Ectodermal cell (in vitro differentiated cells): ENCODE data around the gene SYP.
A peak's percentile ranks its signal among the peaks of the same experiment; 100 is the strongest.
"Not testable (repeated sequence)": the region's sequence is repeated elsewhere in the genome, so short reads cannot be mapped to it uniquely, and the experiment has no call there.

Source experiments
- H3K27ac ChIP-seq: 2 replicates; pipeline ENCODE4 v1.7.0; 2013; ENCODE audit warnings: mild to moderate bottlenecking, low read depth, low read length; ENCODE audit not compliant: insufficient read depth, poor library complexity, severe bottlenecking
- H3K27me3 ChIP-seq: 2 replicates; pipeline ENCODE4 v1.7.0; 2013; ENCODE audit warnings: mild to moderate bottlenecking, low read length; ENCODE audit not compliant: insufficient read depth, control insufficient read depth, poor library complexity, severe bottlenecking
- H3K36me3 ChIP-seq: one replicate; pipeline ENCODE4 v1.7.0; 2013; ENCODE audit warnings: low read length; ENCODE audit not compliant: control insufficient read depth, insufficient read depth
- H3K4me1 ChIP-seq: one replicate; pipeline ENCODE4 v1.7.0; 2013; ENCODE audit warnings: low read length; ENCODE audit not compliant: control insufficient read depth, insufficient read depth
- H3K4me3 ChIP-seq: 2 replicates; pipeline ENCODE4 v1.7.0; 2013; ENCODE audit warnings: low read depth, low read length, control low read depth; ENCODE audit not compliant: insufficient read depth
- H3K9me3 ChIP-seq: 2 replicates; pipeline ENCODE4 v1.7.0; 2013; ENCODE audit warnings: mild to moderate bottlenecking, low read length, moderate library complexity; ENCODE audit not compliant: control insufficient read depth
- WGBS, 2 experiments: methylation state at CpG; one replicate each; pipeline ENCODE4 v1.1.7; 2013; ENCODE audit warnings: missing lambda C conversion rate in 2 of 2; 5-methylcytosine and 5-hydroxymethylcytosine counted together

SYP gene

DNA sequence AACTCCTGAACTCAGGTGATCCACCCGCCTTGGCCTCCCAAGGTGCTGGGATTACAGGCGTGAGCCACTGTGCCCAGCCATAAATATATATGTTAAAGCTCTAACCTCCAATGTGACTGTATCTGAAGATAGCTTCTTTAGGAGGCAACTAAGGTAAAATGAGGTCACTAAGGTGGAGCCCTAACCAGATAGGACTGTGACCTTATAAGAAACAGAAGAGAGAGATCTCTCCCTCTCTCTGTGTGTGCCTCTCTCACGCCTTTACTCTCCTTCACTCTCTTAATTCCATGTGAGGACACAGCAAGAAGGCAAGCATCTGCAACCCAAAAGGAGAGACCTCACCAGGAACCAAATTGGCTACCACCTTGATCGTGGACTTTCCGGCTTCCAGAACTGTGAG is 38.4 kb downstream of the SYP start:
- no peaks in the 10 kb centered on the region for H3K9me3 ChIP-seq
- WGBS, 2 experiments, result 85 to 91% methylated on average over 4 to 5 of the region's 5 CpGs
- H3K27ac ChIP-seq, result no peak overlapping the region
- no peak overlapping the region for H3K4me3 ChIP-seq
- H3K36me3 ChIP-seq, result no peaks in the 10 kb centered on the region
- no peaks in the 10 kb centered on the region for H3K4me1 ChIP-seq
- H3K27me3 ChIP-seq, result peaks cover 37% of the 10 kb centered on the region

DNA sequence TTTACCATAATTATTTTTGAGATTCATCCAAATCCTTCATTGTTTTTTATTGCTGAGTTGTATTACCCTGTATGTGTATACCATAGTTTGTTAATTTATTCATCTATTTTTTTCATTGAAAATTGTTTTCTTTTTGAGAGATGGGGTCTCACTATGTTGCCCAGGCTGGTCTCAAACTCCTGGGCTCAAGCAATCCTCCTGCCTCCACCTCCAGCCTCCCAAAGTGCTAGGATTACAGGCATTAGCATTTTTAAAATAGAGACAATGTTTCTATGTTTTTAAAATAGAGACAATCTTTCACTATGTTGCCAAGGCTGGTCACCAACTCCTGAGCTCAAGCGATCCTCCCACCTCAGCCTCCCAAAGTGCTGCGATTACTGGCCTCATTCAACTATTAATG is 39.1 kb downstream of the SYP start:
- no peaks in the 10 kb centered on the region for H3K4me1 ChIP-seq
- H3K27me3 ChIP-seq, result peaks cover 30% of the 10 kb centered on the region
- H3K4me3 ChIP-seq, result no peak overlapping the region
- H3K9me3 ChIP-seq, result no peaks in the 10 kb centered on the region
- no peaks in the 10 kb centered on the region for H3K36me3 ChIP-seq
- WGBS, 2 experiments, result 100% methylated on average over 1 of the region's 2 CpGs; no CpG with 5 or more reads in 1 of the 2 experiments
- H3K27ac ChIP-seq, result no peak overlapping the region

DNA sequence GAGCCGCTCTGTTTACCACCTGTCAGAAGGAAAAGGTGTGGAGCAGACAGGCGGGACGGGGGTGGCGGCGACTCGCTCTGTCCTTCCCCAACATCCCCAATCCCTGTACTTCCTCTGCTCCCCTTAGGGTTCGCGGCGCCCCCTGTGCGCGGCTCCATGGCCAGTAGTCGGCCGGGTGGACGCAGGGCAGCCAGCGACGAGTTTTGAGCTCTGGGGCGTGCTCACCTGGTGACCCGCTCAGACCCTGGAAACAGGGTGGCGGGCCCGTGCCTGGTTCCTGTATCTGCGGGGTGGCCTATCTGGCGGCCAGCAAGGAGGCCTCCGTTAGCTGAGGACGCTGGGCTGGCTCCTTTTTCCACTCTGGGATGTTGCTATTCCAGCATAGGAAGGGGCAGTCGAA is 42.8 kb downstream of the SYP start:
- Histone ChIP-seq H3K36me3 (no peaks in the 10 kb centered on the region), H3K4me1 (no peaks in the 10 kb centered on the region), H3K27me3 (peaks cover 2% of the 10 kb centered on the region), H3K9me3 (no peaks in the 10 kb centered on the region), H3K4me3 (no peak overlapping the region), H3K27ac (no peak overlapping the region)
- 83 to 85% methylated on average over 23 to 24 of the region's 25 CpGs for WGBS, 2 experiments

DNA sequence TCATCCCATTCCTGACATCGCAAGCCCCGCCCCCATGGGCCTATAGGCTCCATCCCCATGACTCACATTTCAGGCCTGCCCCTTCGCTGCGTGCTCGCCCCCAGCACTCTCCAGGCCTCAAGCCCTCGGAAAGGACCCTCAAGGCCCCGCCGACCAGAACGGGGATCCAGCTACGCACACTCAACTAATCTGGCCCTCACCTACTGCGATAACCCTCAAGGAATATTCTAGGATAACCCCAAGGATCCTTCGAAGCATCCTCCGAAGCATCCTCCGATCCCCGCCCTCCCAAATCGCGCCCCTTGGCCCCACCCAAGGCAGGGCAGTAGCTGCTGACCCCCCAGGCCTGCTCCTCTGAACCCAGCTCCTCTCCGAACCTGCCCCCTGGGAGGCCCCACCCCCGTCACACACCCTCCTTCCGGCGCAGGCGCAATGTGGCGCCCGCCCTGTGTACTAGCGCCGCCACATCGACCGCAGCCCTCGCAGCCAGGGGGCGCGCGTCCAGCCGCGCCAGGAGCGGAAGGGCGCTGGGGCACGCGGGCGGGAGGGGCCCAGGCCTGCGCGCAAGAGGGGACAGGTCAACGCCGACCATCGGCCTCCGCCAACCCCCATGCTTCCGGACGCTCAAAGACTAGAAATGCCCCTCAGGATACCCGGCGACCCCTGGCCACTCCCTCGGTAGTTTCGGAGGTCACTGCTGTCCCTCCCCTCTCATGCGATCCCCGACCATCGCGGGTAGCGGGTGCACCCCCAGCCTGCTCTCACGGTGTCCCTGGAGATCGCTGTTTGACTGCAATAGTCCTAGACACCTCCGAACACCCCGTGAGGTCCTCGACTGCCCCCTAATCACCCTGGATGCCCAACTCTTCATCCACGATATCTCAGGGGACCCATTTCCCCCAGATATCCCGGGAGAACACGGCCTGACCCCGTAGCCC is 43.8 kb downstream of the SYP start:
- Histone ChIP-seq H3K27me3 (no peaks in the 10 kb centered on the region), H3K27ac (peak overlapping the region; percentile 92), H3K4me1 (no peaks in the 10 kb centered on the region), H3K9me3 (no peaks in the 10 kb centered on the region), H3K4me3 (peak overlapping the region; percentile 39), H3K36me3 (no peaks in the 10 kb centered on the region)
- WGBS, 2 experiments, result 11 to 13% methylated on average over 65 of the region's 65 CpGs

DNA sequence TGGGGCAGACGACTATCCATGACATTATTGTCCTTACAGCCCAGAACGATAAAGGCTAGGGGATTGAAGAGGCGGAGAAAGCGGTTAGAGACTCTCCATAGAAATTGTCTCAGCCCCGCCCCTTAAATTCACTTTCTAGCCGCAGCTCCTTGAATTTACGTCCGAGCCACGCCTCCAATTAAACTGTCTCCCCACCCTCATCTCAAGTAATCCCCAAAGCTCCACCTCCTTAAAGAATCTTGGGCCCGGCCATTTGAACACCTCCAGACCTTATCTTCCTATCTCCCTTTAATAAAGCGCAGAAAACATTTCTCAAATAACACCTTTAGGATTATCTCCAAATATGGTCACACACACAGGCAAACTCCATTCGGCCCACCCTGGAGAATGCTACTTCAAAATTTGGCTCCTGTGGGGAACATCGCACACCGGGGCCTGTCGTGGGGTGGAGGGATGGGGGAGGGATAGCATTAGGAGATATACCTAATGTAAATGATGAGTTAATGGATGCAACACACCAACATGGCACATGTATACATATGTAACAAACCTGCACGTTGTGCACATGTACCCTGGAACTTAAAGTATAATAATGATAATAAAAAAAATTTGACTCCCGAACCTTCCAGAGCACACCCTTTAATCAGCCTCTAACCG is 44.6 kb downstream of the SYP start:
- WGBS, 2 experiments, result 4 to 6% methylated on average over 13 to 17 of the region's 18 CpGs
- H3K27ac ChIP-seq, result peak overlapping the region; percentile 92
- H3K27me3 ChIP-seq, result no peaks in the 10 kb centered on the region
- peak overlapping the region; percentile 39 for H3K4me3 ChIP-seq
- no peaks in the 10 kb centered on the region for H3K9me3 ChIP-seq
- H3K36me3 ChIP-seq, result no peaks in the 10 kb centered on the region
- no peaks in the 10 kb centered on the region for H3K4me1 ChIP-seq

DNA sequence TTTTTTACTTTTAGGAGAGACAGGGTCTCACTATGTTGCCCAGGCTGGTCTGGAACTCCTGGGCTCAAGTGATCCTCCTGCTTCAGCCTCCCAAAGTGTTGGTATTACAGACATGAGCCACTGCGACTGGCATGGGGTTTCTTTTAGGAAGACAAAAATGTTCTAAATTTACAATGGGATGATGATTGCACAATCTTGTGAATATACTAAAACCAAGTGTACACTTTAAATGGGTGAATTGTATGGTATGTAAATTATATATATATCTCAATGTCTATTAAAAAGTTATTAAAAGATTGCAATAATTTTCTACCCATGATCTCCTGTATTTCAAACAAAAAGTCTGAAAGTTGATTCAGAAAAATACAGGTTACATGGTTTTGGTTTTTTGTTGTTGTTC is 46.5 kb downstream of the SYP start:
- Histone ChIP-seq H3K4me1 (no peaks in the 10 kb centered on the region), H3K27me3 (no peaks in the 10 kb centered on the region), H3K27ac (no peak overlapping the region), H3K36me3 (no peaks in the 10 kb centered on the region), H3K9me3 (no peaks in the 10 kb centered on the region), H3K4me3 (no peak overlapping the region)
- 89% methylated on average over 1 of the region's 1 CpG; no CpG with 5 or more reads in 1 of the 2 experiments for whole genome bisulfite sequencing, 2 experiments

DNA sequence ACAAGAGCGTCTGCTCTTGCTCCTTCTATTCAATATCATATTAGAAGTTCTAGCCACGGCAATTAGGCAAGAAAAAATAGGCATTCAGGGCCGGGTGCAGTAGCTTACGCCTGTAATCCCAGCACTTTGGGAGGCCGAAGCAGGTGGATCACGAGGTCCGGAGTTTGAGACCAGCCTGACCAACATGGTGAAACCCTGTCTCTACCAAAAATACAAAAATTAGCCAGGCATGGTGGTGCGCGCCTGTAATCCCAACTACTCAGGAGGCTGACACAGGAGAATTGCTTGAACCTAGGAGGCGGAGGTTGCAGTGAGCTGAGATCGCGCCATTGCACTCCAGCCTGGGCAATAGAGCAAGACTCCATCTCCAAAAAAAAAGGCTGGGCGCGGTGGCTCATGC is 50.7 kb downstream of the SYP start:
- not testable (repeated sequence) for H3K36me3 ChIP-seq, H3K27me3 ChIP-seq, H3K4me3 ChIP-seq, H3K27ac ChIP-seq, H3K4me1 ChIP-seq, H3K9me3 ChIP-seq
- WGBS, 2 experiments, result 93 to 96% methylated on average over 14 of the region's 14 CpGs

DNA sequence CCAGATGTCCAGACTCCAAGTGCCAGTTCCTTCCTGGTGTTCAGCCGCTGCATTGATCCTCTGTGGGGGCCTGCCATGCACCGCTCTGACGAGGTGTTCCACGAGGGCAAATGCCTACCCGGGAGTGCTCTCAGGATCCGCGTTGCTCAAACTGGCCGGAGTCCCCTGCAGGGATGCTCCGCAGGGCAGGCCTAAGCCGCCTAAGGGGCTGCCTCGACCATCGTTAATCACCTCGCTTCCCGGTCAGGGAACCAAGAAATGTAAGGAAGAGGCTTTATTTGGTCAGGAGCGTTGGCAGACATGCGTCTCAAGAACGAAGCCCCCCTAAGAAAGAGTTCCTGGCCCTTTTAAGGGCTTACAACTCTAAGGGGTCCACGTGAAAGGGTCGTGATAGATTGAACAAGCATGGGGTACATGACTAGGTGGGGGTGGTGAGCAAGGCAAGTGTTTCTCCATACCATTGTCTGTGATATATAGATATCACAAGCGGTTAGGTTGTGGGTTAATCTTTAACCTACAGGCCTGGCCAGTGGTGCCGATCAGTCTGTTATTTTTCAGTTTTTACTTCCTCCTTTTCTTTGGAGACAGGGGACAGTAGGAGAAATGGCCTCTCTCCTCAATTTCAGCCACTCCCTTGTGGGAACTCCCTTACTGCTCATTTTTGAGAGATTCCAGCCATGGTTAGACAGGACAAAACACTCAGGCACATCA is 51.4 kb downstream of the SYP start:
- not testable (repeated sequence) for H3K36me3 ChIP-seq, H3K4me3 ChIP-seq, H3K4me1 ChIP-seq, H3K9me3 ChIP-seq, H3K27me3 ChIP-seq, H3K27ac ChIP-seq
- 87 to 89% methylated on average over 20 to 21 of the region's 21 CpGs for WGBS, 2 experiments

DNA sequence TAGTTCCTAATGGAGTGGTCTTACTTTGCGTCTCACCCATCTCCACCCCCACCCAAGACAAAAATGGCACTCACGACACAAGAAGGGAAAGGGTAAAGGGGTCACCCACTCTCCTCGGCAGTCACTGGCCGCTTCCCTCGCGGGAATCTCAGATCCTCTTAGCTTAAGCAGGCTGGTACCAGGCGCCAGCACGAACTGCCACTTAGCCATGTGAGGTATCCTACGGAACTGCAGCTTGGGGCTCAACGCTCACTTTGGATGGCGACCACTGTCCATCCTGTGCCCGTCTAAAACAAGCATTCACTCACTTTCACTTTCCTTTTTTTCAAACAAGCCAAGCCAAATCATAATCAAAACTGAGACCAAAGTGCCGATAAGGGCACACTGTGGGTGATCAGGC is 52.1 kb downstream of the SYP start:
- Histone ChIP-seq H3K27me3 (no peaks in the 10 kb centered on the region), H3K36me3 (no peaks in the 10 kb centered on the region), H3K9me3 (no peaks in the 10 kb centered on the region), H3K4me1 (no peaks in the 10 kb centered on the region), H3K27ac (no peak overlapping the region), H3K4me3 (no peak overlapping the region)
- 95 to 96% methylated on average over 13 of the region's 13 CpGs for WGBS, 2 experiments

DNA sequence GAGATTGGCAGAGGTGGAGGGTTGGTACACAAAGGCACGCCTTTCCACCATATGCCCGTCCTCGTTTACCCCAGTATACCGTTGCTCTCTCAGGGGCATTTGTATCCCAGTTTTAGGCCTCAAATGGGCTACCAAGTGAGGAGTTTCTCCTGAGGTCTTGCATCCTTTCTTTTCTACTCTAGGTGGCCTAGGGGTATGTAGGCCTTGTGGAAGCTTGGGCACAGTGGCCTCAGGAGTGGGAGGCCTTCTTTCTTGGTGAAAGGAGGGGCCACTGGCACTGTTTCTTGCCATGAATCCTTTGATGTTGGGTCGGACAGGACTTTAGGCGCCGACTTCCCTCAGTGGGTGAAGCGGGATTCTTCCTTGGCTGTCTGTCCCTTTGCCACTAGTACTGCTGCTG is 52.7 kb downstream of the SYP start:
- H3K4me3 ChIP-seq, result no peak overlapping the region
- WGBS, 2 experiments, result 94 to 96% methylated on average over 7 to 8 of the region's 8 CpGs
- H3K9me3 ChIP-seq, result no peaks in the 10 kb centered on the region
- no peak overlapping the region for H3K27ac ChIP-seq
- H3K4me1 ChIP-seq, result no peaks in the 10 kb centered on the region
- H3K36me3 ChIP-seq, result no peaks in the 10 kb centered on the region
- H3K27me3 ChIP-seq, result no peaks in the 10 kb centered on the region
